ENCODE results near the gene CHD9NB.
"Not testable (repeated sequence)": the region's sequence is repeated elsewhere in the genome, so short reads cannot be mapped to it uniquely, and the experiment has no call there.

Gene CHD9NB

DNA sequence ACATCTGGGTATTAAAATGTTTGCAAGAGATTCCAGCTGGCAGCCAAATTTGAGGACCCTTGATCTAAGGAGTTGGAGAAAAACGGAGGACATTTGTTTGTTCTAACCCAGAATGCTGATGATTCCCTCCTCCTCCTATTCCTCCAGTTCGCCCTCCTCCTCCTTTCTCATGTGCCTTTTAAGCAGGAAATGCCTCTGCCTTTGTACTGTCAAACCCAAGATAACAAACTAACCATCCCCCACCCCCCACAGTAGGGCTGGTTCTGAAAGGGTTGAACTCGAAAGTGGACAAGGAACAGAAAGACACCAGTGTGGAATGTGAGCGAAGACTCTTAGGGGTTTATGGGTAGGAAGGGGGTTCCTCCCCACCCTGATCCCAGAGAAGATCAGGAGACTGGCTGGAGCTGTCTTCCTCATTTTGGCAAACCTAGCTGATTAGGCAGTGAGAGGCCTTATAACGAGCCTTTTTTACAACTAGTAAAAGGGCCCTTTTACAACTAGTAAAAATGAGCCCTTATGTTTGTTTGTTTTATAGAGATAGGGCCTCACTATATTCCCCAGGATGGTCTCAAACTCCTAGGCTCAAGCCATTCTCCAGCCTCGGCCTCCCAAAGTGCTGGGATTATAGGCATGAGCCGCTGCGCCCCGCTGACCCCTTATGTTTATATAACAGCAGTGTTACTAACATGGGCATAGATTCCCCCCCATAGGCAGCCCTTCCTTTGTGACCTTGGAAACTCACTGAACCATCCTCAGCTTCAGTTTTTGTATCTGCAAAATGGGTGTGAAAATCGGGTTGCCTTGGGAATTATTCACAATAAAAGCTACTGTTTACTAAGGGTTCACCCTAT is 3.1 kb upstream of the CHD9NB start:
- DNase-seq: no peak

DNA sequence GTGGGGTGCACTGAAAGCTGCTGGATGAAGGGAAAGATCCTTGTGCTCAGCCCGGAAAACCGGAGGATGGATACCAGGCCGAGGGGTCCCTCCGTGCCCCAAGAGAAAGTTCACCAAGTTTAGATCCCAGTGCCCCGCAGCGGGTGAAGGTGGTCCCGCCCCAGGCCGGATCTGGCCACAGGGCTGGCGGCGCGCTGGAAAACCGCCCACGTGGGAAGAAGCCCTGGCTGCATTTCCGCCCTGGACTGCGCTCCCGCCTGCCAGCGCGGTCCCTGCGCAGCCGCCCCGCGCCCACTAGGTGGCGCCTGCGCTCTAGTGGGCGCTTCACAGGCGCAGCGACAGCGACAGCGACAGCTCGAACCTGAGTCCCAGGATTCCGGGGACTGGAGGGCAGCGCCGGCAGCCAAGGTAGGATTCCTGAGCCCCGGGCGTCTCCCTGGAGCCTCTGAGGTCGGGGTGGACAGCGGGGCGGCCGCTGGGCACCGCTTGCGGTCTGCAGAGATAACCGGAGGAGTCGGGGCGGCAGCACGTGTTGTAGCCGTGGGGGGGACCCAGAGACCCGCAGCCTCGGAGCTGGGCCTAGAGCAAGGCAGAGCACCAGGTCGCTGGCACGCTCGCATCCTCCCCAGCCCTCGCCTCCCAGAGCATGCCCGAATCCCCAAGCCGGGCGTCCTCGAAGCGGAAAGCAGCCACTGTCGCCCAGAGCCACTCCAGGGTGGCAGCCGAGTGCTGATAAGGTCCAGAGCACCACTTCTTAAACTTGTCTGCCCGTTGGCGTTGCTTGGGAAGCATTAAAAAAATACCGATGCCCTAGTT is 2.2 kb upstream of the CHD9NB start, which contains the start of gene CHD9:
TSS of gene CHD9 (plus strand) at position 322 of the 816 bp plus-strand sequence. CDS start 101,099 bp downstream, outside the sequence.
- DNase-seq: peak; percentile 44

DNA sequence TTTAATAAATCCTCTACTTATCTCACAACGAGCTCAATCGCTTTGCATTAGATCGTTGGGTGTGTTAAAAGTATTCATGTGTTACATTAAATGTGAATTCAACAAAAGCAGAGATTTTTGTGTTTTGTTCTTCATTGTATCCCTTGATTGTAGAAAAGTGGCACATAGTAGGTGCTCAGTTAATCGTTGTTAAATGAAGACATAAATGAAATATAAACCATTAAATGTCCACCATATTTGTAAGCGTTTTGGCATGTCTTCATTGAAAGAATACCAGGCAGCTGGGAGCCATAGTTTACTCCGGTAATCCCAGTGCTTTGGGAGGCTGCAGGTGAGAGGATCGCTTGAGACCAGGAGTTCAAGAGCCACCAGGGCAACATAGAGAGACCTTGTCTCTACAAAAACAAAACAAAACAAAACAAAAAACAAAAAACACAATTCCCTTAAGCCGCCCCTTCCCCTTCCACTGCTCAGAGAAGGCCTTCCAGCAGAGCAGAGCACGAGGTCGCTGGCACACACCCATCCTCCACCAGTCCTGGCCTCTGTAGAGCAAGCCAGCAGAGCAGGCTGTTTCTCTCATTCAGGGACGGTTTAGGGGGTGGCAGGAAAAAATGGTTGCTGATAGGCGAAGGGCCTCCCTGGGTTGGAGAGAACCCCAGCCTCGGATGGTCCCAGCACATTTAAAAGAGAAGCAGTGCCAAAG is 1.4 kb upstream of the CHD9NB start:
- DNase-seq: no peak

DNA sequence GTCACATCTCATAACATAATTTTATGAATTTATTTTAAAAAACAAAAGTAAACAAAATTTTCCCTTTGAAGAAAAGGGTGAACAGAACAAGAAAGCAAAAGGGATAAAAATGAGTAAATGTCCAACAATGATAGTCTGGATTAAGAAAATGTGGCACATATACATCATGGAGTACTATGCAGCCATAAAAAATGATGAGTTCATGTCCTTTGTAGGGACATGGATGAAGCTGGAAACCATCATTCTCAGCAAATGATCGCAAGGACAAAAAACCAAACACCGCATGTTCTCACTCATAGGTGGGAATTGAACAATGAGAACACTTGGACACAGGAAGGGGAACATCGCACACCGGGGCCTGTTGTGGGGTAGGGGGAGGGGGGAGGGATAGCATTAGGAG is 1.4 kb downstream of the CHD9NB start:
- DNase-seq: not testable (repeated sequence)

DNA sequence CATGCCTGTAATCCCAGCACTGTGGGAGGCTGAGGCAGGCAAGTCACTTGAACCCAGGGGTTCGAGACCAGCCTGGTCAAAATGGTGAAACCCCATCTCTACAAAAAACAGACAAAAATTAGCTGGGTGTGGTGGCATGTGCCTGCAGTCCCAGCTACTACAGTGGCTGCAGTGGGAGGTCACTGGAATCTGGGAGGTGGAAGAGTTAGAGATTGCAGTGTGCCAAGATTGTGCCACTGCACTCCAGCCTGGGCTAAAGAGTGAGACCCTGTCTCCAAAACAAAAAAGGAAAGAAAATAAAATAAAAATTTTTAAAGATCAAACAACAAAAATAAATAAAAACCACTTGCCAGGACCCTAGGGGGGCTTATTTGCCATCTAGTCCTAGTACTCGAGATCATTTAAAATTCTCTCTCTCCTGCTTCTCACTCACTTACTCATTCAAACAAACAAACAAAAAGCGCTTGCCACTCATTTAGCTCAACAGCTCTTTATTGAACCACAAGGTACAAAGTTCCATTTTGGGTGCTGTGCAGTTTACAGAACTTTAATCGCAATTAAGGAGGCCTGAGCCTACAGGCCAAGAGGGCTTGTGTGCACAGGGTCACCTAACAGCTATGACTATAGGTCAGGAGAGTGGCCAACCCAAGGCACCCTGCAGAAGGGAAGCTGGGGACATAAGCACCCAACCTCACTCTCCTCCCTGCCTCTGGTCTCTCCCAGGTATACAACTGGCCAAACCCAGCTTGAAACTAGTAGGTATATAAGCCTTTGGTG is 4.4 kb downstream of the CHD9NB start:
- no peak for DNase-seq

DNA sequence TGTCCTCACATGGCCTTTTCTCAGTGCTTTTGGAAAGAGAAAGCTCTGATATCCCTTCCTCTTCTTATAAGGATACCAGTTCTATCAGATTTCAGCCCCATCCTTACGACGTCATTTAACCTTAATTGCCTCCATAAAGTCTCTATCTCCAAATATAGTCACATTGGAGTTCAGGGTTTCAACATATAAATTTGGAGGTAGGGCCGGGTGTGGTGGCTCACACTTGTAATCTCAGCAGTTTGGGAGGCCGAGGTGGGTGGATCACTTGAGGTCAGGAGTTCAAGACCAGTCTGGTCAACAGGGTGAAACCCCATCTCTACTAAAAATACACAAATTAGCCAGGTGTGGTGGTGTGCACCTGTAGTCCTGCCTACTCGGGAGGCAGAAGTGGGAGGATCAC is 5.2 kb downstream of the CHD9NB start:
- not testable (repeated sequence) for DNase-seq

DNA sequence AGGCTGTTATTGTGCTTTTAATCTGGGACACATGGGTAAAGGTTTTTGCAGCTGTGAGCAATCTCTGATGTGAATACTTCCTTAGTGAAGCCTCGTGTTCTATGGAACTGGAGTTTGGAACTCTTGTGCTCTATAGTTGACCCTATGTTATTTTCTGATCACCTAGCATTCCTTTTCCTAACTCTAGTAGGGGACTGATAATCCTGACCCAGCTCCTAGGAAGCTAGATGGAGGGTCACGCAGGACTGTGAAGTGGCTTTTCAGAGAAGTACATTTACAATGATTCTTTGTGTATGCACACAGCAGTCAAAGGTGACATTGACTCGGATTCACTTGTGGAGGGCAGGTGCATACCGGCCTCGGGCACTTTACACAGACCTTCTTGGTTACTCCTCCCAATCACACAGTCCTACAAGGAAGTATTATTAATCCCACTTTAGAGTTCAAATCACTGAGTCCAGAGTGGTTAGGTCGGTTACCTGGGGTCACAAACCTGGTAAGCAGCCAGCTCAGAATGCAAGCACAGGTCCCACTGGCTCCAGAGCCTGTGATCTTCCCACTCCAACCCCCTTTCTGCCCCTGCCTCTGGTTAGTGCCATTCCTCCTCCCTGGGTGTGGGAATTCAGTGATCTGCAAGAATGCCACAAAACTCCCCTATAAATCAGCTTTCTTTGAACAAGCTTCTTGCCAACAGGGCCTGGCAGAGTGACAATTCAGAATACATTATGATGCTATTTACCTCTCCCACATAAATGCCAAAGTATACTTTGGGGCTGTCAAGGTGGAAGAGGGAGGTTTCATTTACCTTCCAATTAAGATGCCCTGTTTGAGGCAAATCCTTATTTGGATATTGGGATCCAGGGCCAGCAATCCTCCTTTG is 7.1 kb downstream of the CHD9NB start:
- DNase-seq: peak; percentile 3

DNA sequence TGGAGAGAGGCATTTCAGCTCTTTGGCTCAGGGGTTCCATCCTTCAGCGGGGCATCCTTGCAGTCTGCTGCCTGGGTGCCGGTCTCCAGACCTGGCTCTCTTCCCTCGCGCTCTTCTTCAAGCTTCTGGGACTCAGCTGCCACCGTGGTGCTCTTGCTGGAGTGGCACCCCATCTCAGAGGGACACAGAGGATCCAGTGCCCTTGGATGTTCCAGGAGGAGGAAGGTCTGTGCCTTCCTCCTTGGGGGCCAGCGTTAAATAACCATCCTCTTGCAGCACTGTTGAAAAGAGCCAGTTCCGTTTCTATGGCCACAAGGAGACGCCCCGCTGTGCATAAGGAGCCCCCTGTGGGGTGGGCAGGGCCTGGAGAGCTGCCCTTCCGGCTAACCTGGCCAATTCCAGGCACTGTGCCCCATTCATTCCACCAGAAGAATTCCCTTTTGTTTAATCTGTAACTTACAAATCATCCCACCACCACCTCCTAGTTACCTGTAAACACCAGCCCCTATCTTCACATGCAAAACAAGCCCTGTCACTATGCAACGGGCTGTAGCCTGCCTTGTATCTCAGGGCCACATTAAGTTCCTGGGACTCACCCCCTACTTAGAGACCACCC is 8.6 kb downstream of the CHD9NB start:
- DNase-seq: no peak

DNA sequence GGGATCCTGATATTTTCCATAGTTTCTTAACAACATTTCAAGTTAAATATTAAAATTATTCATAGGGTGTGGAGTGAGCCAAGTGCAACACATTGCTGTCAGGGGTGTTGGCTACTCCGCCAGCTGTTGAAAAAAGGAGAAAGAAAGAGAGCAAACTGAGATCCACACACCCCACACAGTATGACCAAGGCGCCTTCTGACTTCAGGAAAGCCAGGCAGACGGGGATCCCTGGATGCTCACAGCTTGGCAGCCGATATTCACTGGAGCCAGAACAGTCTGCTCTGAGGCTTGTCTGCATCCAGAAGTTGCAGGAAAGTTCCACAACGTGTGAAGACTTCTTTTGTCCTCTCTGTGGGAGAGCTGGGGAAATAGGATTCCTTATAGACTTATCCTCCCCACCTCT is 9.3 kb downstream of the CHD9NB start:
- no peak for DNase-seq

DNA sequence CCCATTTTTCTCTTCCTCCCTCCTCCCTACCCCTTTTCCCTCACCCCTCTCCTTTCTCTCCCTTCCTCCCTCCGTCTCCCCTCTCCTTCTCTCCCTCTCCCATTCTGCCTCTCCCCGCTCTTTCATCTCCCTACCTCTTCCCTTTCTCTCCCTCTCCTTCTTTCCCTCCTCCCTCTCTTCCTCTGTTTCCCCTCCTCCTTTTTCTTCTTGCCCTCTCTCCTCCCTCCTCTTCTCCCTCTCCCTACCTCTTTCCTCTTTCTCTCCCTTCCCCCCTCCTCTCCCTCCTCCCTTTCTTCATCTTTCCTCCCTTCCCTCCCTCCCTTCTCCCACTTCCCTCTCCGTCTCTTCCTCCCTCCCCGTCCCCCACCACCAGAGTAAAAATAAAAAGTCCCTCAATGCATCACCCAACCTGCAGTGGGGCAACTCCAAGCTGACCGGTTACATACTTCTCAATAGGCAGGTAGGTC is 10.4 kb downstream of the CHD9NB start:
- DNase-seq: no peak

DNA sequence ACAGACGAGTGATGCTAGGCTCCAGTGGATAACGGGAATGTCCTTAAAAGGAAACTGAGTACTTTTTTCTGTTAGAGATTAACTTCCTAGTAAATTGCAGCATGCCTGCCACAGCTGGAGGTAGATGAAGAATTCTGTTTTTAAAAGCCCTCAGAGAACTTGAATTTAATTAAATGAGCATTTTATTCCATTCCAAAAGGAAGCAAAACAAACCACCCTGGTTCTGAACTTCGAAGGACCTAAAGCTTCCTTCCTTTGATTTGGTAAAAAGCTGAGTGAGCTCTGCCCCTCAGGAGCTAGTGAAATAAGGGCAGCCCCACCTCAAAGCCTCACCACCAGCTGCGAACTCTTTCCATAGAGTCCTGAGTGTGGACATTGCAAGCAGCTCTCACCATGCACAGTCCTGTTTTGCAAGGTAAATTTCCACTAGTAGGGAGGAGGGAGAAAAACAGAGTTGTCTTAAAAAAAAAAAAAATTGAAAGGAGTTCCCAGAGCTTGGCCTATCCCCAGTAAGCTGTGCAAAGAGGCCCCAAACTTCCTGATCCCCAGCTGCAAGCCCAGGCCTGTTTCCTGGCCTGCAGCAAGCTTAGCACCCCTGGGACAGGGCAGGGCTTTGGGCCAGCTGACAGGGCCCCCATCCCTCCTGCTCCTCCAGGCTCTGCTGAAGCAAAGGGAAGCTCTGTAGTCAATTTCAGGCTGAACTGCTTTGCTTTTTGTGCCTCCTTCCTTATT is 11.2 kb downstream of the CHD9NB start:
- DNase-seq: no peak

DNA sequence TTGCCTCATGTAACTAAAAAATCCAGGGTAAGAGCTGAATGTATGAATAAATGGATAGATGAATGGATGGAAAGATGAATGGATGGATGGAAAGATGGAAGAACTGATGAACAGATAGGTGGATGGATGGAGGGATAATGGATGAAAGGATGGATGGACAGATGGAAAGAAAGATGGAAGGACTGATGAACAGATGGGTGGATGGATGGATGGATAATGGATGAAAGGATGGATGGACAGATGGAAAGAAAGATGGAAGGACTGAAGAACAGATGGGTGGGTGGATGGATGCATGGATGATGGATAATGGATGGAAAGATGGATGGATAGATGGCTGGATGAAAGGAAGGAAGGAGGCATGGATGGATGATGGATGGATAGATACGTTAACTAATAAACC is 11.9 kb downstream of the CHD9NB start:
- no peak for DNase-seq

DNA sequence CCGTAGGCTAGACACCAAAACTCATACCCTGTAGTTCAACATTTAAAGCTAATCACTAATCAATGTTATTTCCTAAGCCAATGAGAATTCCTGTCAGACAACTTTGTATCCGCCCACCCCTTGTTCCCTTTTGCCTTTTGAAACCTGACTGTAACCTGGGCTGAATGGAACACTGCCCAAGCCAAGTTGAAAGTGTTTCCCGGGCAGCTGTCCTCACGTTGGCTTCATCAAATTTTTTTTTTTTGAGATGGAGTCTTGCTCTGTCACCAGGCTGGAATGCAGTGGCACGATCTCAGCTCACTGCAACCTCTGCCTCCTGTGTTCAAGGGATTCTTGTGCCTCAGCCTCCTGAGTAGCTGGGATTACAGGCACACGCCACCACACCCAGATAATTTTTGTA is 16.0 kb downstream of the CHD9NB start:
- not testable (repeated sequence) for DNase-seq

DNA sequence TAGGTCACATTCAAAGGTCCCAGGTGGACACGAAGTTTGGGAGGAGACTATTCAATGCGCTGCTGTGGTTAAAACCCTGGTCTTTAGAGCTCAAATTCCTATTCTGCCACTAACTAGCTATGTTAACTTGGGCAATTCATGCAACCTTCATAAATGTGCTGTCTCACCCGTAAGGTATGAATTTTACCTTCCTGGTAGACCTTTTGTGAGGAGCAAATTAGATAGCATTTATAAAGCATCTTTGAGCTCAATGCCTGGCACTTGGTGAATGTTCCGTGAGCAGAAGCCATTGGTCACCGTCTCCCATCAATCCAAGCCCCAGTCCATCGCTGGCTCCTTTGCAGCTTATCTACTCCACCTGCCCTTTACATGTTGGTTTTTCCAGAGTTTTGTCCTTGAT is 16.6 kb downstream of the CHD9NB start:
- no peak for DNase-seq

DNA sequence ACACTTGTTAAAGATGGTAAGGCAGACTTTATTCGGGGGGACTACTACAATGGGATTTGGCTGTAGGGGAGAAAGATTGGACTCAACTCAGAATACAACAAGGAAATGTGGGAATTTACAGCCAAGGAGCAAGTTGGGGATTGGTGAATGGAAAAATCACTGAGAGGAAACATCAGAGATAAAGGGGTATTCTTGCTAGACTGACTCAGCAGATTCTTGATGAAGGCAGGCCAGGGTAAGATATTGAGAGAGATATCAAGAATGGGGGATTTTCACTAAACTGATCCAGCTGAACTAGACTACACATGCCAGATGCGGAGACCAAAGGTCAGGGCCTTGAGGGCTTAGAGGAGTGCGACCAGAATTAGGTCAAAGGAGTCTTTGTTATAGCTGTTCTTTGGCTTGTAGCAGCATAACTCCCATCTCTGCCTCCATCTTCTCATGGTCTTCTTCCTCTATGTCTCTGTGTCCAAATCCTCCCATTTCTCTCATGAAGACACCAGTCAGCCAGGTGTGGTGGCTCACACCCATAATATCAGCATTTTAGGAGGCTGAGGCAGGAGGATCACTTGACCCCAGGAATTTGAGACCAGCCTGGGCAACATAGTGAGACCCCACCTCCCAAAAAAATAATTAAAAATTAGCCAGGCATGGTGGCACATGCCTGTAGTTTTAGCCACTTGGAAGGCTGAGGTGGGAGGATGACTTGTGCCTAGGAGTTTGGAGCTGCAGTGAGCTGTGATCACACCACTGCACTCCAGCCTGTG is 17.3 kb downstream of the CHD9NB start:
- DNase-seq: no peak

DNA sequence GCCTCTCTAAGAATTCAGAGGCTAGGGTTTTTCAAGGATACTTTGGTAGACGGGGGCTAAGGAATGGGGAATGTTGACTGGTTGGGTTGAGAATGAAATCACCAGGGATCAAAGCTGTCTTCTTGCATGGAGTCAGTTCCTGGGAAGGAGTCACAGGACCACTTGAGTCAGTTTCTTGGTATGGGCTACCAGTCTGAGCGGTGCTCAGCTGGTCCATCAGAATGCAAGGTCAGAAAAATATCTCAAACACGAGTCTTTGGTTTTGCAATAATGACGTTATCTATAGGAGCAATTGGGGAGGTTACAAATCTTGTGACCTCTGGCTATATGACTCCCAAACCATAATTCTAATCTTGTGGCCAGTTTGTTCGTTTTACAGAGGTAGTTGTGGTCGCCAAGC is 18.4 kb downstream of the CHD9NB start:
- DNase-seq: no peak

DNA sequence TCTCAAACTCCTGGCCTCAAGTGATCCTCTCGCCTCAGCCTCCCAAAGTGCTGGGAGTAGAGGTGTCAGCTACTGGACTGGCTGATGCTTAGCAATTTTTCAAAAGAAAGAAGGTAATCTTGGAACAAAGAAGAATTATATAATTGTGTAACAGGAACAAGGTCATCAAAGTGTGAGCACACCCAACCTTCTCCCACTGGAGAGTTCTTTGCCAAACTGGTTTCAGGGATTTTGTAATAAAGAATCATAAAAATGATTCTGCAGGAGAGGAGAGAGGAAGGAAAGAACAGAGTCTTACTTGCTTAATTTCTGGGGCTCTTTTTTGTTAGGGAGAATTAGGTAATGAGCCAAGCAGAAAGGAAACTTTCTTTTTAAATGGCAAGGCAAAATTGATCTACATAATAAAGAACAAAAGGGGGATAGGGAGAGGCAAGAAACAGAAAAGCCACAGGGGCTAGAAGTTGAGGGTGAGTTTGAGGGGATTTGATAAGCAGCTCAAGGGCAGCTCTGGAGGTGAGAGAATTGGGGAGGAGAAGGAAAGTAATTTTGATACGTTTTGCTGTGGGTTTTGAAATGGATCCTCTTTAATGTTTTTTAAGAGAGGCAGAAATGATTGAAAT is 21.3 kb downstream of the CHD9NB start:
- no peak for DNase-seq

DNA sequence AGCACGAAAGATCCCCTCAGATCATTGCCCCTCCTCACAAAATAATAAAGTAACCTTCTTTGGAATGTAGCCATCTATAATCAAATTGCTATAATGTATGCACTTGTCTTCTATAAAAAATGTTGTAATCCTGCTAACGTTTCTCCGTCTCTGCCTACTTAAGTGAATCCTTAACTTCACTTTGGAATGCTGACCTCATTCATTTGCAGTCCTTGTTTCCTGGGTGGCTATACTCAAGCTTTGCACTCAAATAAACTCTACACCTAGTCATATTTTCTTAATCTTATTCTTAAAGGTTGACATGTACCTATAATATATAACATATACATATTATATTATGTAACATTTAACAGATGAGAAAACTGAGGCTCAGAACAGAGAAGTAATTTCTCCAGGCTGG is 22.7 kb downstream of the CHD9NB start:
- no peak for DNase-seq

DNA sequence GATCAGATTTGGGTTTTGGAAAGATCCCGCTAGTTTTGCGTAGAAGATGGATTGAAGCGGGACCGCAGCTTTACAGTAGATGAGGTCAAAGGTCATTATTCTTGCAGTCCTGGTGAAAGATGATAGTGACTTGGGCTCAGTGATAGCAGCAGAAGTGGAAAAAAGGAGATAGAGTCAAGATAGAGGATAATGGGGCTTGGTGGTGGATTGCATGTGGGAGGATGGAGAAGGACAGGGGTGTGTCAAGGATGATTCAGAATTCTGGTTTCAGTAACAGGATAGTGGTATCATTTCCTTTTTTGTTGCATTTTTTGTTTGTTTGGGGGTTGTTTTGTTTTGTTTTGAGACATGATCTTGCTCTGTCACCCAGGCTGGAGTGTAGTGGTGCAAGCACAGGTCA is 28.7 kb downstream of the CHD9NB start:
- DNase-seq: no peak
